H9 (cell line): ENCODE data around the gene CSAD. TPM values are rescaled to one million over a fixed set of nuclear protein-coding genes. Genes with fewer than 3 reads are reported as not detected.

Experiments used
- DNase-seq: peaks from one replicate; pipeline ENCODE4 v3.0.0-alpha.2; 2017
- H2AFZ ChIP-seq: one replicate; pipeline ENCODE4 v1.6.1; 2013; ENCODE audit warnings: mild to moderate bottlenecking, low read length, control low read depth, moderate library complexity
- H2AK5ac ChIP-seq: 2 replicates; pipeline ENCODE4 v1.6.1; 2013; ENCODE audit warnings: low read length, control low read depth, mixed read lengths; ENCODE audit not compliant: insufficient read length
- H2BK120ac ChIP-seq: one replicate; pipeline ENCODE4 v1.6.1; 2013; ENCODE audit warnings: low read depth, mild to moderate bottlenecking, low read length, control low read depth, inconsistent platforms; ENCODE audit not compliant: poor library complexity, severe bottlenecking
- H2BK12ac ChIP-seq: 2 replicates; pipeline ENCODE4 v1.6.1; 2013; ENCODE audit warnings: low read length, control low read depth, mixed read lengths, low read depth; ENCODE audit not compliant: insufficient read length
- H2BK15ac ChIP-seq: 2 replicates; pipeline ENCODE4 v1.6.1; 2013; ENCODE audit warnings: low read depth, low read length, control low read depth
- H2BK20ac ChIP-seq: one replicate; pipeline ENCODE4 v1.6.1; 2013; ENCODE audit warnings: low read depth, mild to moderate bottlenecking, low read length, control low read depth, inconsistent platforms; ENCODE audit not compliant: poor library complexity, severe bottlenecking
- H2BK5ac ChIP-seq: 2 replicates; pipeline ENCODE4 v1.6.1; 2013; ENCODE audit warnings: low read length, control low read depth, mixed read lengths; ENCODE audit not compliant: insufficient read length
- H3K14ac ChIP-seq: 2 replicates; pipeline ENCODE4 v1.6.1; 2013; ENCODE audit warnings: low read length, control low read depth; ENCODE audit not compliant: insufficient read depth
- H3K18ac ChIP-seq: 2 replicates; pipeline ENCODE4 v1.6.1; 2013; ENCODE audit warnings: low read depth, mild to moderate bottlenecking, mixed read lengths, low read length, control low read depth; ENCODE audit not compliant: insufficient read length
- H3K23ac ChIP-seq: 2 replicates; pipeline ENCODE4 v1.6.1; 2013; ENCODE audit warnings: low read length, control low read depth, mixed read lengths, low read depth; ENCODE audit not compliant: insufficient read length
- H3K23me2 ChIP-seq: 2 replicates; pipeline ENCODE4 v1.6.1; 2013; ENCODE audit warnings: low read depth, mild to moderate bottlenecking, mixed read lengths, low read length, control low read depth; ENCODE audit not compliant: insufficient read length, poor library complexity, severe bottlenecking
- H3K27ac ChIP-seq: 2 replicates; pipeline ENCODE4 v1.5.1; 2013; ENCODE audit warnings: low read length, control low read depth, mixed read lengths, low read depth; ENCODE audit not compliant: insufficient read length
- H3K27me3 ChIP-seq: 2 replicates; pipeline ENCODE4 v1.6.1; 2013; ENCODE audit warnings: low read length, control low read depth, inconsistent platforms; ENCODE audit not compliant: insufficient read depth
- H3K4ac ChIP-seq: 2 replicates; pipeline ENCODE4 v1.6.1; 2013; ENCODE audit warnings: low read depth, mild to moderate bottlenecking, control low read depth, inconsistent platforms, low read length, moderate library complexity
- H3K4me1 ChIP-seq: 2 replicates; pipeline ENCODE4 v1.6.1; 2013; ENCODE audit warnings: low read length, control low read depth, inconsistent platforms; ENCODE audit not compliant: insufficient read depth
- H3K4me2 ChIP-seq: 2 replicates; pipeline ENCODE4 v1.6.1; 2013; ENCODE audit warnings: low read length, control low read depth, mixed read lengths; ENCODE audit not compliant: insufficient read length, insufficient read depth
- H3K56ac ChIP-seq: 2 replicates; pipeline ENCODE4 v1.6.1; 2013; ENCODE audit warnings: low read depth, mild to moderate bottlenecking, mixed read lengths, low read length, control low read depth; ENCODE audit not compliant: insufficient read length
- H3K79me1 ChIP-seq: 2 replicates; pipeline ENCODE4 v1.6.1; 2013; ENCODE audit warnings: low read depth, mild to moderate bottlenecking, moderate library complexity, low read length, control low read depth, inconsistent platforms; ENCODE audit not compliant: insufficient read depth, poor library complexity, severe bottlenecking
- H3K79me2 ChIP-seq: 2 replicates; pipeline ENCODE4 v1.6.1; 2013; ENCODE audit warnings: low read length, control low read depth, inconsistent platforms; ENCODE audit not compliant: insufficient read depth
- H3K9ac ChIP-seq: 2 replicates; pipeline ENCODE4 v1.6.1; 2013; ENCODE audit warnings: low read length, control low read depth, mixed read lengths; ENCODE audit not compliant: insufficient read length; ENCODE audit errors: extremely low read depth
- H3K9me3 ChIP-seq: one replicate; pipeline ENCODE4 v1.6.1; 2013; ENCODE audit warnings: low read depth, low read length, inconsistent platforms; ENCODE audit not compliant: control insufficient read depth
- H3T11ph ChIP-seq: one replicate; pipeline ENCODE4 v1.6.1; 2013; ENCODE audit warnings: mild to moderate bottlenecking, low read length, control low read depth, inconsistent platforms
- H4K20me1 ChIP-seq: one replicate; pipeline ENCODE4 v1.6.1; 2013; ENCODE audit not compliant: control insufficient read depth, insufficient read length, insufficient read depth
- H4K5ac ChIP-seq: 2 replicates; pipeline ENCODE4 v1.6.1; 2013; ENCODE audit warnings: low read depth, mild to moderate bottlenecking, mixed read lengths, low read length, control low read depth; ENCODE audit not compliant: insufficient read length
- H4K8ac ChIP-seq: replicated peaks from 2 replicates; pipeline ENCODE4 v1.6.1; 2013; ENCODE audit warnings: low read length, control low read depth, mixed read lengths, low read depth; ENCODE audit not compliant: insufficient read length
- H4K91ac ChIP-seq: 2 replicates; pipeline ENCODE4 v1.6.1; 2013; ENCODE audit warnings: low read depth, mild to moderate bottlenecking, moderate library complexity, mixed read lengths, low read length, control low read depth; ENCODE audit not compliant: insufficient read length
- H3K27ac Mint-ChIP-seq, 3 experiments: 2 replicates in 2 of 3; 3 replicates in 1 of 3; pipeline ENCODE4 v1.8.0; 2020 to 2021; ENCODE audit warnings: mixed read lengths in 3 of 3, mild to moderate bottlenecking in 1 of 3, moderate library complexity in 1 of 3
- H3K27me3 Mint-ChIP-seq: 2 replicates; pipeline ENCODE4 v1.8.0; 2021; ENCODE audit warnings: low read depth, mild to moderate bottlenecking, moderate library complexity, mixed read lengths
- H3K36me3 Mint-ChIP-seq, 3 experiments: 2 replicates in 2 of 3; 3 replicates in 1 of 3; pipeline ENCODE4 v1.8.0; 2020 to 2021; ENCODE audit warnings: low read depth in 3 of 3, mixed read lengths in 3 of 3; ENCODE audit not compliant: insufficient read depth in 1 of 3
- H3K4me1 Mint-ChIP-seq, 2 experiments: 2 replicates each; pipeline ENCODE4 v1.8.0; 2020; ENCODE audit warnings: mixed read lengths in 2 of 2
- H3K4me3 Mint-ChIP-seq, 2 experiments: 2 replicates in 1 of 2; 3 replicates in 1 of 2; pipeline ENCODE4 v1.8.0; 2020 to 2021; ENCODE audit warnings: mild to moderate bottlenecking in 2 of 2, mixed read lengths in 2 of 2, moderate library complexity in 1 of 2
- H3K9me3 Mint-ChIP-seq, 2 experiments: 2 replicates in 1 of 2; 3 replicates in 1 of 2; pipeline ENCODE4 v1.8.0; 2020; ENCODE audit warnings: mild to moderate bottlenecking in 2 of 2, mixed read lengths in 2 of 2, moderate library complexity in 1 of 2
- WGBS: extraction: QIAGEN DNeasy Blood & Tissue Kit; methylation state at CpG from one replicate; pipeline ENCODE4 v1.1.7; 2013; ENCODE audit warnings: missing lambda C conversion rate, low lambda C conversion rate, mixed read lengths; ENCODE audit not compliant: insufficient read length; ENCODE audit errors: extremely low coverage; 5-methylcytosine and 5-hydroxymethylcytosine counted together
- total RNA-seq: library from RNA; stranded (reverse); gene quantifications from 2 replicates; pipeline ENCODE4 v1.2.1, GENCODE V29; 2021
- TF ChIP-seq, protein P1 (sequence below): fragments of 200-600 bp; sonication (generic); conservative IDR thresholded peaks from 3 replicates; pipeline ENCODE4 v1.8.0; 2021; ENCODE audit warnings: antibody characterized with exemption, mild to moderate bottlenecking

Gene CSAD
- total RNA-seq, 1 experiment from 2014 or later, result 7.4 TPM

DNA sequence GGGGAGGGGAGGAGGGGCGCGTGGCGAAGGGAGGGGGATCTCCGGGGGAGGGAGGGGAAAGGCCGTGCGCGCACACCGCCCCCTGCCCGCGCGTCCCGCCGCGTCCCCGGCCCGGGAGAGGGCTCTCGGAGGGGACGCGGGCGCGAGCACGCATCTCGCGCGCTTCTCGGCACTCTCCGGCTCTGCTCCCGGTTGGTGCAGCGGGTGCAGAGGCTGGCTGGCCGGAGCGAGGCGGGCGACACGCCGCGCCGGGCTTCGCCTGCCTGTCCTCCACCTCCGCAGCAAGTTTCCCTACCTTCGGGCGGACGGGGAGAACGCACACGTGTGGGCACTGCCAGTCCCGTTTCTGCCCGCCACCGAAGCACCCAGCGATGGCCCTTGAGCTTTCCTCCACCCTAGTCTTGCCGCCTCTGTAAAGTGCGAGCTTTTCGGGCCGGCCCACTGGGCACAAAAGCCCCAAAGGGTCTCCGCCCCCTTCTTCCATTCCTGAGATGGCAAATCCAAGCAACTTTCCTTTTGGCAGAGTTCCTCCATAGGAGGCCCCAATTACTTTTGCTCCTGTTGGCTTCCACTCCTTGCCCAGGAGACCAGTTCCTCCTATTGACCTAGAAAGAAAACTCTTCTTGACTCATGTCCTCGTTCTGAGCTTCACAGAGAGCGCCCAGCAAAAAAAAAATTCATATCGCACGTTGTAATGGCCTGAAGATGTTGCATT lies 363 bp upstream of the CSAD start:
- H3K4me1 Mint-ChIP-seq, result peaks cover 14 to 17% of the 10 kb centered on the region in 2 experiments
- H3K4me3 Mint-ChIP-seq, result peak overlapping the region; percentile 87 to 91
- peak overlapping the region; percentile 65 for H3K9ac ChIP-seq
- no peak overlapping the region for H2BK5ac ChIP-seq
- peaks cover 26 to 41% (median 39%) of the 10 kb centered on the region in 3 experiments; a peak in 6 of 7 replicates for H3K36me3 Mint-ChIP-seq
- peak; percentile 79 for DNase-seq
- H3K79me1 ChIP-seq, result no peaks in the 10 kb centered on the region
- H2AK5ac ChIP-seq, result no peak overlapping the region
- peaks cover 2% of the 10 kb centered on the region for H4K20me1 ChIP-seq
- H2BK12ac ChIP-seq, result no peak overlapping the region
- H4K8ac ChIP-seq, result no peak overlapping the region
- no peak overlapping the region for H3K4ac ChIP-seq
- no peak overlapping the region for H3T11ph ChIP-seq
- no peak overlapping the region for H4K91ac ChIP-seq
- H2BK120ac ChIP-seq, result no peak overlapping the region
- peak overlapping the region; percentile 87 to 92 (median 88); a peak in 6 of 7 replicates for H3K27ac Mint-ChIP-seq
- H3K23ac ChIP-seq, result no peak overlapping the region
- H3K4me1 ChIP-seq, result 0 out of 2 replicates have a peak, but pooled peaks cover 3% of the 10 kb centered on the region
- H3K27me3 Mint-ChIP-seq, result peaks cover 49% of the 10 kb centered on the region
- peak overlapping the region; percentile 33; the same call in 1 of the 2 replicates for H3K14ac ChIP-seq
- H3K9me3 ChIP-seq, result no peaks in the 10 kb centered on the region
- no peaks in the 10 kb centered on the region; a peak in 1 of 5 replicates for H3K9me3 Mint-ChIP-seq
- no peak overlapping the region for H2BK15ac ChIP-seq
- H4K5ac ChIP-seq, result no peak overlapping the region
- H3K56ac ChIP-seq, result no peak overlapping the region
- peaks cover 3% of the 10 kb centered on the region; the same call in 1 of the 2 replicates for H3K27me3 ChIP-seq
- TF ChIP-seq, protein P1, sequence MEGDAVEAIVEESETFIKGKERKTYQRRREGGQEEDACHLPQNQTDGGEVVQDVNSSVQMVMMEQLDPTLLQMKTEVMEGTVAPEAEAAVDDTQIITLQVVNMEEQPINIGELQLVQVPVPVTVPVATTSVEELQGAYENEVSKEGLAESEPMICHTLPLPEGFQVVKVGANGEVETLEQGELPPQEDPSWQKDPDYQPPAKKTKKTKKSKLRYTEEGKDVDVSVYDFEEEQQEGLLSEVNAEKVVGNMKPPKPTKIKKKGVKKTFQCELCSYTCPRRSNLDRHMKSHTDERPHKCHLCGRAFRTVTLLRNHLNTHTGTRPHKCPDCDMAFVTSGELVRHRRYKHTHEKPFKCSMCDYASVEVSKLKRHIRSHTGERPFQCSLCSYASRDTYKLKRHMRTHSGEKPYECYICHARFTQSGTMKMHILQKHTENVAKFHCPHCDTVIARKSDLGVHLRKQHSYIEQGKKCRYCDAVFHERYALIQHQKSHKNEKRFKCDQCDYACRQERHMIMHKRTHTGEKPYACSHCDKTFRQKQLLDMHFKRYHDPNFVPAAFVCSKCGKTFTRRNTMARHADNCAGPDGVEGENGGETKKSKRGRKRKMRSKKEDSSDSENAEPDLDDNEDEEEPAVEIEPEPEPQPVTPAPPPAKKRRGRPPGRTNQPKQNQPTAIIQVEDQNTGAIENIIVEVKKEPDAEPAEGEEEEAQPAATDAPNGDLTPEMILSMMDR, result 0 out of 3 replicates have a peak, but pooled peaks have one; percentile 9
- H3K27ac ChIP-seq, result no peak overlapping the region
- no peaks in the 10 kb centered on the region for H3K79me2 ChIP-seq
- no peak overlapping the region for H2AFZ ChIP-seq
- peak overlapping the region; percentile 95 for H3K4me2 ChIP-seq
- WGBS, result no CpG with 5 or more reads among the region's 57 CpGs
- peak overlapping the region; percentile 37 for H3K18ac ChIP-seq
- H2BK20ac ChIP-seq, result no peak overlapping the region
- peaks cover 13% of the 10 kb centered on the region for H3K23me2 ChIP-seq
